Kidney epithelial cell (primary cell): ENCODE measurements around the gene CLDN19. TPM values are rescaled to one million over a fixed set of nuclear protein-coding genes. Genes with fewer than 3 reads are reported as not detected.
A peak's percentile ranks its signal among the peaks of the same experiment; 100 is the strongest.

Experiments
- DNase-seq: peaks from one replicate; pipeline ENCODE4 v3.0.0-alpha.2; 2010; ENCODE audit warnings: low read depth
- H3K27me3 ChIP-seq: 2 replicates; pipeline ENCODE4 v1.6.0; 2011; ENCODE audit warnings: low read length; ENCODE audit not compliant: control insufficient read depth, insufficient read depth
- H3K36me3 ChIP-seq: 2 replicates; pipeline ENCODE4 v1.5.1; 2011; ENCODE audit warnings: low read length; ENCODE audit not compliant: control insufficient read depth, insufficient read depth
- H3K4me3 ChIP-seq: 2 replicates; pipeline ENCODE4 v1.5.1; 2011; ENCODE audit warnings: low read depth, mild to moderate bottlenecking, control low read depth, low read length
- total RNA-seq: library from RNA; depleted of rRNA; stranded (reverse); fragments of >200 nt; gene quantifications from 2 replicates; pipeline ENCODE4 v1.2.3, GENCODE V29; 2015
- TF ChIP-seq, protein P1 (sequence below): IDR thresholded peaks from 2 replicates; pipeline ENCODE4 v1.5.1; 2011; ENCODE audit warnings: mild to moderate bottlenecking, moderate library complexity, low read length, control low read depth, inconsistent platforms; ENCODE audit not compliant: insufficient read depth, poor library complexity, severe bottlenecking

Gene CLDN19
- total RNA-seq, 1 donor from 2014 or later = 0.08 TPM

DNA sequence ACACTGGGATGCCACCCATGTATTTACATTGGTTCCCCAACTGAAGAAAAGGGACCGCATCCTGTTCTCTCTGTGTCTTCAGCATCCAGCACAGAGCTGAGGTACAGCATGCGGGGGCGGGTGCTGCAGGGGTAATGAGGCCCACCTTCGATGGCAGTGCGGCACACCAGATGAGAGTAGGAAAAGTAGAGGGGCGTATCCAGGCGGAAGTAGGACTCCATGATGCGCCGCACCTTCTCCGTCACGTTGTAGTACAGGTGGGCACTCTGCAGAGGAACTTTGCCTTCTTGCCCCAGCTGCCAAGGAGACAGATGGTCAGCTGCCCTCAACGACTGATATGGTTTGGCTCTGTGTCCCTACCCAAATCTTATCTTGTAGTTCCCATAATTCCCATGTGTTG, 10.0 kb upstream of the CLDN19 start:
- no peaks in the 10 kb centered on the region for H3K27me3 ChIP-seq
- TF ChIP-seq, protein P1, sequence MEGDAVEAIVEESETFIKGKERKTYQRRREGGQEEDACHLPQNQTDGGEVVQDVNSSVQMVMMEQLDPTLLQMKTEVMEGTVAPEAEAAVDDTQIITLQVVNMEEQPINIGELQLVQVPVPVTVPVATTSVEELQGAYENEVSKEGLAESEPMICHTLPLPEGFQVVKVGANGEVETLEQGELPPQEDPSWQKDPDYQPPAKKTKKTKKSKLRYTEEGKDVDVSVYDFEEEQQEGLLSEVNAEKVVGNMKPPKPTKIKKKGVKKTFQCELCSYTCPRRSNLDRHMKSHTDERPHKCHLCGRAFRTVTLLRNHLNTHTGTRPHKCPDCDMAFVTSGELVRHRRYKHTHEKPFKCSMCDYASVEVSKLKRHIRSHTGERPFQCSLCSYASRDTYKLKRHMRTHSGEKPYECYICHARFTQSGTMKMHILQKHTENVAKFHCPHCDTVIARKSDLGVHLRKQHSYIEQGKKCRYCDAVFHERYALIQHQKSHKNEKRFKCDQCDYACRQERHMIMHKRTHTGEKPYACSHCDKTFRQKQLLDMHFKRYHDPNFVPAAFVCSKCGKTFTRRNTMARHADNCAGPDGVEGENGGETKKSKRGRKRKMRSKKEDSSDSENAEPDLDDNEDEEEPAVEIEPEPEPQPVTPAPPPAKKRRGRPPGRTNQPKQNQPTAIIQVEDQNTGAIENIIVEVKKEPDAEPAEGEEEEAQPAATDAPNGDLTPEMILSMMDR = no peak
- H3K36me3 ChIP-seq = peaks cover 7% of the 10 kb centered on the region
- DNase-seq = no peak
- H3K4me3 ChIP-seq = no peak overlapping the region

GRCh38 chr1:42748461-42749410, 8.7 kb upstream of the CLDN19 start:
- no peak overlapping the region for H3K4me3 ChIP-seq
- TF ChIP-seq, protein P1 = no peak
- no peak for DNase-seq
- H3K27me3 ChIP-seq = no peaks in the 10 kb centered on the region
- H3K36me3 ChIP-seq = peaks cover 7% of the 10 kb centered on the region

DNA sequence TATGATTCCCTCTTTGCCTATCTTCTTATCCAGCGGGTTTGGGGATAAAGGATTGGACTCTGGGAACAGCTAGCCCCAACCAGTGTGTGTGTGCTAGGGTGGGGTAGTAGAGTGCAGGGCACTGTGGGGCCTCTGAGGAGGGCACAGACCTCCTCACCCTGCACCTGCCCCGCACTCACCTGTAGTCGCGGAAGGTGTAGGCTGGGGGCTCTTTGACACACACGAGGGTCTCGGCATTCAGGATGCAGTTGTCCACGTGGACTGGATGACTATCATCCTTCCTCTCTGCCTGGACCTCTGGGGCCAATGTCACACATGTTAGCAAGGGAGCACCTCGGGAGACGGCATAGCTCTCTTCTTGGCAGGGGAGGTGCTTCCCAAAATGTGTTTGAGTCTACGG, 8.0 kb upstream of the CLDN19 start:
- Histone ChIP-seq H3K27me3 (no peaks in the 10 kb centered on the region), H3K36me3 (peaks cover 7% of the 10 kb centered on the region), H3K4me3 (no peak overlapping the region)
- no peak for DNase-seq
- TF ChIP-seq, protein P1 = no peak

DNA sequence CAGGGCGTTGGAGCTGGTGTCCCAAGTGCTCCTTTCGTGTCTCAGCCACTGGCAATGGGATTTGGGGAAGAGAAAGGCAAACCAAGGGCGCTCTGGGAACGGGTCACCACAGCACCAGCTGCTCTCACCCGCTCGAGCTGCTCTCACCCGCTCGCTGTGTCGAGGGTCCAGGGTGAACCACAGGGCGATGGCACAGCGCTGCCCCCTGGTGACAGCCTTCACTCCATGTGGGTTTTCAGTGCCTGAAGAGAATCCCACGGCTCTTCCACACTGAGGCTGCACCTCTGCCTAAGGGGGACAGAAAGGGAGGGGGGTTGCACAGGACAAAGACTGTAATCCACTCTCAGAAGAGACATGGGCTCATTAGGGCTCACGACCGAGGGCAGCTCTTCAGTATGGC, 7.1 kb upstream of the CLDN19 start:
- Histone ChIP-seq H3K27me3 (no peaks in the 10 kb centered on the region), H3K36me3 (peaks cover 3% of the 10 kb centered on the region), H3K4me3 (no peak overlapping the region)
- TF ChIP-seq, protein P1 = peak; percentile 68
- no peak for DNase-seq

GRCh38 chr1:42746436-42747105, 6.5 kb upstream of the CLDN19 start:
- TF ChIP-seq, protein P1 = no peak
- no peak overlapping the region for H3K4me3 ChIP-seq
- H3K27me3 ChIP-seq = no peaks in the 10 kb centered on the region
- H3K36me3 ChIP-seq = peaks cover 2% of the 10 kb centered on the region
- no peak for DNase-seq
